Measurements from ENCODE around the gene PTTG1. TPM values are rescaled to one million over a fixed set of nuclear protein-coding genes. Genes with fewer than 3 reads are reported as not detected.

PTTG1 gene
- total and polyA plus RNA-seq, 2 of the 8 experiments (the other 6 are each of a cell fraction or from before 2014, with no cell fraction given), result 240 to 478 TPM

DNA sequence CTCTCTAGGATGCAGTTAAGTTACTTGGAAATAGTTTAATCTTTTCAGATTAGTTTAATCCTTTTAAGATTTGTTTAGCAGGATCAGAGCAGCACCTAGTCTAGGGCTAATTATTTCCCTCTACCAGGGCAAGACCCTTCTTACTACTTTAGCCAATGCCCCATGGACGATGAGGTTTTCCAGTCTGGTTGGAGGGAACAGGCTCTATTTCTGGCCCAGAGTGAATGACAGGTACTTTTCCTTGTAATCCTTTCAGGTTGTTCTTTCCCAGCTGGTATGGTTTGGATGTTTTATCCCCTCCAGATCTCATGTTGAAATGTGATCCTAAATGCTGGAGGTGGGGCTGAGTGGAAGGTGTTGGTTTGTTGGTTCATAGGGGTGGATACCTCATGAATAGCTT lies 27.2 kb downstream of the PTTG1 start:
- Histone ChIP-seq H2BK5ac (ENCODE audit: low read depth, low read length) (no peak overlapping the region), H3K9ac (replicated peaks in 1 of 4; ENCODE audit: extremely low read depth in 1 of 4, low read depth in 3 of 4, low read length in 3 of 4) (no peak overlapping the region), H2BK120ac (replicated peaks; ENCODE audit: low read depth, low read length) (no peak overlapping the region), H3K4me3 (ENCODE audit: extremely low read depth in 1 of 4, insufficient read depth in 2 of 4, low read depth in 3 of 4, low read length in 4 of 4) (no peak overlapping the region), H3K27ac (ENCODE audit: low read depth, low read length) (no peak overlapping the region), H3K79me1 (ENCODE audit: low read depth, low read length) (no peaks in the 10 kb centered on the region), H3K23ac (ENCODE audit: insufficient read length) (no peak overlapping the region), H2BK12ac (ENCODE audit: low read depth, low read length) (no peak overlapping the region), H3K27me3 (replicated peaks in 1 of 4; ENCODE audit: control insufficient read depth in 3 of 4, extremely low read depth in 1 of 4, insufficient read depth in 3 of 4, low read length in 3 of 4) (no peaks in the 10 kb centered on the region), H2BK15ac (ENCODE audit: low read length) (no peak overlapping the region), H3K9me3 (ENCODE audit: insufficient read depth in 2 of 2, low read depth in 1 of 2, low read length in 1 of 2) (0 out of 4 replicates have a peak, but pooled peaks cover 0 to 3% of the 10 kb centered on the region in 2 experiments), H3K18ac (ENCODE audit: extremely low read depth, low read length) (no peak overlapping the region), H2AK5ac (ENCODE audit: low read depth, low read length) (no peak overlapping the region), H3K4ac (replicated peaks; ENCODE audit: insufficient read length, low read depth, low read length) (no peak overlapping the region), H3K36me3 (ENCODE audit: control insufficient read depth in 2 of 4, insufficient read depth in 4 of 4, low read length in 3 of 4) (no peaks in the 10 kb centered on the region), H4K91ac (replicated peaks; ENCODE audit: insufficient read length, low read length) (no peak overlapping the region), H4K5ac (ENCODE audit: insufficient read length, low read depth, low read length) (no peak overlapping the region), H3K14ac (ENCODE audit: insufficient read length) (no peak overlapping the region), H3K79me2 (ENCODE audit: control insufficient read depth in 1 of 2, insufficient read depth in 2 of 2, low read length in 2 of 2) (no peaks in the 10 kb centered on the region), H2BK20ac (ENCODE audit: low read length) (no peak overlapping the region), H3K56ac (replicated peaks; ENCODE audit: insufficient read length, low read depth, low read length) (no peak overlapping the region), H3K23me2 (ENCODE audit: low read depth, low read length) (no peaks in the 10 kb centered on the region), H4K20me1 (replicated peaks in 1 of 2; ENCODE audit: control insufficient read depth in 1 of 2, insufficient read depth in 2 of 2, low read length in 2 of 2) (no peaks in the 10 kb centered on the region), H3K4me1 (replicated peaks in 1 of 4; ENCODE audit: control insufficient read depth in 3 of 4, insufficient read depth in 4 of 4, low read length in 3 of 4) (no peaks in the 10 kb centered on the region), H3K4me2 (ENCODE audit: insufficient read depth in 1 of 2, low read depth in 2 of 2, low read length in 2 of 2) (no peak overlapping the region), H2AFZ (ENCODE audit: low read length) (no peak overlapping the region), H4K8ac (ENCODE audit: extremely low read depth, insufficient read depth, low read length) (no peak overlapping the region)
- DNase-seq (ENCODE audit: low read depth in 1 of 2, low spot score in 2 of 2), result no peak
- 86% methylated on average over 1 of the region's 1 CpG; no CpG with 5 or more reads in 1 of the 2 experiments for WGBS, 2 experiments (ENCODE audit: extremely low coverage in 1 of 2, insufficient coverage in 1 of 2, insufficient read length in 1 of 2, insufficient replicate concordance in 2 of 2, low coverage in 1 of 2, low lambda C conversion rate in 2 of 2, missing lambda C conversion rate in 1 of 2)
- POLR2A ChIA-PET (ENCODE audit: partially characterized antibody), result interaction anchor here (0.9 kb wide), 1 partner anchor 13 kb away, joined by 3 read pairs; no protein-coding TSS in a partner anchor
- TF ChIP-seq JUN (IDR thresholded peaks at IDR 0.05; ENCODE audit: low read depth, low read length) (no peak), RNF2 (IDR thresholded peaks at IDR 0.05; ENCODE audit: borderline replicate concordance, low read depth, low read length, missing control alignments, poor library complexity, severe bottlenecking) (no peak), PHF8 (conservative IDR thresholded peaks at IDR 0.05; ENCODE audit: low read depth, low read length) (no peak), NRF1 (IDR thresholded peaks at IDR 0.05; ENCODE audit: low read depth, low read length) (no peak), RBBP5 (IDR thresholded peaks at IDR 0.05; ENCODE audit: borderline replicate concordance, low read depth, low read length) (no peak)
- FAIRE-seq, result no peak
- CTCF ChIA-PET (ENCODE audit: partially characterized antibody), result interaction anchor here (2.2 kb wide), 1 partner anchor 9 kb away, joined by 16 read pairs; no protein-coding TSS in a partner anchor
